Measurements from ENCODE around the gene USP17L25.
"Not testable (repeated sequence)": the region's sequence is repeated elsewhere in the genome, so short reads cannot be mapped to it uniquely, and the experiment has no call there.

The USP17L25 gene

GRCh38 chr4:9329611-9330010 lies at the start of gene USP17L25:
USP17L25 (plus strand) TSS chr4:9329911; CDS start chr4:9329911, 0 bp downstream.
- not testable (repeated sequence) for H3K4me3 ChIP-seq (replicated peaks; ENCODE audit: low read depth, low read length); DNase-seq (ENCODE audit: low read depth)

- DNase-seq (ENCODE audit: low read depth); H3K4me3 ChIP-seq (replicated peaks; ENCODE audit: low read depth, low read length): not testable (repeated sequence)
Measured at GRCh38 chr4:9324191-9324590, 5.5 kb upstream of the USP17L25 start.

- DNase-seq (ENCODE audit: low read depth): not testable (repeated sequence)
Measured at GRCh38 chr4:9324865-9325264, 4.8 kb upstream of the USP17L25 start, which contains the start of gene USP17L24. USP17L24 (plus strand) TSS chr4:9325165; CDS start chr4:9325165, 0 bp downstream.

GRCh38 chr4:9334358-9334757 lies 4.6 kb downstream of the USP17L25 start, which contains the start of gene USP17L26:
USP17L26 (plus strand) TSS chr4:9334658; CDS start chr4:9334658, 0 bp downstream.
- not testable (repeated sequence) for H3K4me3 ChIP-seq (replicated peaks; ENCODE audit: low read depth, low read length); DNase-seq (ENCODE audit: low read depth)

More at GRCh38 chr4:9324865-9325264, 4.8 kb upstream of the USP17L25 start, which contains the start of gene USP17L24:
- not testable (repeated sequence) for H3K4me3 ChIP-seq (replicated peaks; ENCODE audit: low read depth, low read length)

- DNase-seq (ENCODE audit: low read depth): not testable (repeated sequence)
Measured at GRCh38 chr4:9339103-9339502, 9.4 kb downstream of the USP17L25 start, which contains the start of gene USP17L5. USP17L5 (plus strand) TSS chr4:9339403; CDS start chr4:9339403, 0 bp downstream.

GRCh38 chr4:9343848-9344247 lies 14.1 kb downstream of the USP17L25 start, which contains the start of gene USP17L27:
USP17L27 (plus strand) TSS chr4:9344148; CDS start chr4:9344148, 0 bp downstream.
- not testable (repeated sequence) for H3K4me3 ChIP-seq (replicated peaks; ENCODE audit: low read depth, low read length); DNase-seq (ENCODE audit: low read depth)

More at GRCh38 chr4:9339103-9339502, 9.4 kb downstream of the USP17L25 start, which contains the start of gene USP17L5:
- not testable (repeated sequence) for H3K4me3 ChIP-seq (replicated peaks; ENCODE audit: low read depth, low read length)

GRCh38 chr4:9348593-9348992 lies 18.9 kb downstream of the USP17L25 start, which contains the start of gene USP17L28:
USP17L28 (plus strand) TSS chr4:9348893; CDS start chr4:9348893, 0 bp downstream.
- DNase-seq (ENCODE audit: low read depth); H3K4me3 ChIP-seq (replicated peaks; ENCODE audit: low read depth, low read length): not testable (repeated sequence)

GRCh38 chr4:9350866-9351265 lies 21.2 kb downstream of the USP17L25 start:
- not testable (repeated sequence) for H3K4me3 ChIP-seq (replicated peaks; ENCODE audit: low read depth, low read length); DNase-seq (ENCODE audit: low read depth)

- H3K4me3 ChIP-seq (replicated peaks; ENCODE audit: low read depth, low read length); DNase-seq (ENCODE audit: low read depth): not testable (repeated sequence)
Measured at GRCh38 chr4:9353338-9353737, 23.6 kb downstream of the USP17L25 start, which contains the start of gene USP17L29. USP17L29 (plus strand) TSS chr4:9353638; CDS start chr4:9353638, 0 bp downstream.

- not testable (repeated sequence) for H3K4me3 ChIP-seq (replicated peaks; ENCODE audit: low read depth, low read length); DNase-seq (ENCODE audit: low read depth)
Measured at GRCh38 chr4:9362829-9363228, 33.1 kb downstream of the USP17L25 start, which contains the start of gene USP17L30. USP17L30 (plus strand) TSS chr4:9363129; CDS start chr4:9363129, 0 bp downstream.

GRCh38 chr4:9379881-9380280 lies 50.2 kb downstream of the USP17L25 start:
- DNase-seq (ENCODE audit: low read depth); H3K4me3 ChIP-seq (replicated peaks; ENCODE audit: low read depth, low read length): not testable (repeated sequence)

All from fibroblast of pulmonary artery (primary cell).